GM21723 (cell line): ENCODE results near the gene TYW1B.
"Not testable (repeated sequence)": the region's sequence is repeated elsewhere in the genome, so short reads cannot be mapped to it uniquely, and the experiment has no call there.

ENCODE experiments used
- ATAC-seq: cut with Tn5 transposase; IDR thresholded peaks from one replicate; pipeline ENCODE4 v1.9.1; 2021; ENCODE audit warnings: mild to moderate bottlenecking, moderate library complexity; ENCODE audit not compliant: unreplicated experiment

The TYW1B gene

GRCh38 chr7:72760602-72761001 lies 67.4 kb downstream of the TYW1B start:
- no peak for ATAC-seq

- ATAC-seq = no peak
These were observed 73.7 kb downstream of the TYW1B start for GRCh38 chr7:72754312-72754711.

GRCh38 chr7:72753781-72754180 lies 74.2 kb downstream of the TYW1B start:
- no peak for ATAC-seq

GRCh38 chr7:72753229-72753628 lies 74.8 kb downstream of the TYW1B start:
- ATAC-seq = not testable (repeated sequence)

GRCh38 chr7:72751978-72752377 lies 76.0 kb downstream of the TYW1B start:
- no peak for ATAC-seq

- no peak for ATAC-seq
These were observed 76.6 kb downstream of the TYW1B start for GRCh38 chr7:72751378-72751777.

GRCh38 chr7:72748649-72749048 lies 79.4 kb downstream of the TYW1B start:
- not testable (repeated sequence) for ATAC-seq

GRCh38 chr7:72744244-72744926 lies 83.6 kb downstream of the TYW1B start:
- not testable (repeated sequence) for ATAC-seq

- ATAC-seq = not testable (repeated sequence)
These were observed 84.2 kb downstream of the TYW1B start for GRCh38 chr7:72743801-72744200.

- ATAC-seq = not testable (repeated sequence)
These were observed 88.3 kb downstream of the TYW1B start for GRCh38 chr7:72739716-72740115.

- not testable (repeated sequence) for ATAC-seq
These were observed 92.1 kb downstream of the TYW1B start for GRCh38 chr7:72735855-72736254.

- not testable (repeated sequence) for ATAC-seq
These were observed 97.2 kb downstream of the TYW1B start for GRCh38 chr7:72730815-72731214.

- ATAC-seq = not testable (repeated sequence)
These were observed 97.6 kb downstream of the TYW1B start for GRCh38 chr7:72730384-72730783.

GRCh38 chr7:72729130-72729529 lies 98.9 kb downstream of the TYW1B start:
- ATAC-seq = not testable (repeated sequence)

GRCh38 chr7:72722694-72723093 lies 105.3 kb downstream of the TYW1B start:
- not testable (repeated sequence) for ATAC-seq

- not testable (repeated sequence) for ATAC-seq
These were observed 107.1 kb downstream of the TYW1B start for GRCh38 chr7:72720890-72721289.

GRCh38 chr7:72717252-72717774 lies 110.7 kb downstream of the TYW1B start:
- not testable (repeated sequence) for ATAC-seq

- not testable (repeated sequence) for ATAC-seq
These were observed 116.1 kb downstream of the TYW1B start for GRCh38 chr7:72711927-72712326.

GRCh38 chr7:72710983-72711382 lies 117.0 kb downstream of the TYW1B start:
- ATAC-seq = no peak

GRCh38 chr7:72709909-72710308 lies 118.1 kb downstream of the TYW1B start:
- ATAC-seq = no peak

GRCh38 chr7:72708371-72709050 lies 119.5 kb downstream of the TYW1B start:
- ATAC-seq = not testable (repeated sequence)

- ATAC-seq = no peak
These were observed 121.5 kb downstream of the TYW1B start for GRCh38 chr7:72706521-72706920.
